Renal pelvis (tissue), 4 donors: ENCODE results near the gene BTBD10. TPM values are rescaled to one million over a fixed set of nuclear protein-coding genes. Genes with fewer than 3 reads are reported as not detected.
"Not testable (repeated sequence)": the region's sequence is repeated elsewhere in the genome, so short reads cannot be mapped to it uniquely, and the experiment has no call there.

Experiments used
- DNase-seq: peaks from one replicate; pipeline ENCODE4 v3.0.0-alpha.2; 2013
- polyA plus RNA-seq, 3 donors: library from polyadenylated mRNA; unstranded; fragments of 120-200 nt; gene quantifications; one replicate each; pipeline ENCODE4 v1.2.1, GENCODE V29; 2013; ENCODE audit not compliant: insufficient read length in 3 of 3

The BTBD10 gene
- polyA plus RNA-seq, 3 donors, result 27.0 to 31.7 (median 31.6) TPM

- DNase-seq, result no peak
Observed at GRCh38 chr11:13449522-13449921, 13.5 kb downstream of the BTBD10 start.

GRCh38 chr11:13448876-13449275 is 14.1 kb downstream of the BTBD10 start:
- no peak for DNase-seq

GRCh38 chr11:13446444-13446843 is 16.6 kb downstream of the BTBD10 start:
- no peak for DNase-seq

GRCh38 chr11:13445588-13445987 is 17.4 kb downstream of the BTBD10 start:
- no peak for DNase-seq

- DNase-seq, result no peak
Observed at GRCh38 chr11:13440100-13440855, 22.7 kb downstream of the BTBD10 start.

GRCh38 chr11:13438291-13438690 is 24.7 kb downstream of the BTBD10 start:
- DNase-seq, result no peak

- not testable (repeated sequence) for DNase-seq
Observed at GRCh38 chr11:13436836-13437235, 26.2 kb downstream of the BTBD10 start.

- DNase-seq, result no peak
Observed at GRCh38 chr11:13434247-13435205, 28.5 kb downstream of the BTBD10 start.

- no peak for DNase-seq
Observed at GRCh38 chr11:13433437-13433836, 29.6 kb downstream of the BTBD10 start.

- no peak for DNase-seq
Observed at GRCh38 chr11:13429836-13430235, 33.2 kb downstream of the BTBD10 start.

- no peak for DNase-seq
Observed at GRCh38 chr11:13429288-13429687, 33.7 kb downstream of the BTBD10 start.

- DNase-seq, result no peak
Observed at GRCh38 chr11:13427440-13427839, 35.6 kb downstream of the BTBD10 start.

- DNase-seq, result no peak
Observed at GRCh38 chr11:13423372-13423771, 39.6 kb downstream of the BTBD10 start.

GRCh38 chr11:13421561-13421960 is 41.5 kb downstream of the BTBD10 start:
- no peak for DNase-seq

- DNase-seq, result no peak
Observed at GRCh38 chr11:13415201-13415600, 47.8 kb downstream of the BTBD10 start.

- DNase-seq, result no peak
Observed at GRCh38 chr11:13405220-13405619, 57.8 kb downstream of the BTBD10 start.

GRCh38 chr11:13398335-13398734 is 64.7 kb downstream of the BTBD10 start:
- not testable (repeated sequence) for DNase-seq

GRCh38 chr11:13391217-13391616 is 71.8 kb downstream of the BTBD10 start:
- no peak for DNase-seq

GRCh38 chr11:13388741-13389140 is 74.3 kb downstream of the BTBD10 start:
- DNase-seq, result no peak

GRCh38 chr11:13386567-13386966 is 76.5 kb downstream of the BTBD10 start:
- no peak for DNase-seq

GRCh38 chr11:13384908-13385640 is 77.9 kb downstream of the BTBD10 start:
- peak; percentile 62 for DNase-seq

- no peak for DNase-seq
Observed at GRCh38 chr11:13382751-13383150, 80.3 kb downstream of the BTBD10 start.
